HL-60 (cell line): ENCODE data around the gene CMTM1.

ENCODE experiments used
- DNase-seq, 2 experiments: peaks; one replicate each; pipeline ENCODE4 v3.0.0-alpha.2; 2010 to 2020; ENCODE audit warnings: low read depth in 1 of 2, low spot score in 1 of 2
- H3K27ac ChIP-seq: fragments of 250-450 bp; sonication (Bioruptor Pico); replicated peaks from 2 replicates; pipeline ENCODE4 v1.5.1; 2020; ENCODE audit warnings: mild to moderate bottlenecking, moderate library complexity
- H3K27me3 ChIP-seq: fragments of 250-450 bp; sonication (Bioruptor Pico); 2 replicates; pipeline ENCODE4 v1.5.1; 2021; ENCODE audit warnings: mild to moderate bottlenecking, moderate library complexity; ENCODE audit not compliant: insufficient read depth, poor library complexity, severe bottlenecking
- H3K4me3 ChIP-seq: replicated peaks from 2 replicates; pipeline ENCODE4 v1.5.1; 2011; ENCODE audit warnings: mild to moderate bottlenecking, control low read depth, low read length; ENCODE audit not compliant: insufficient read depth
- CTCF ChIP-seq: IDR thresholded peaks from one replicate; pipeline ENCODE4 v1.5.1; 2011; ENCODE audit warnings: low read length, control low read depth, inconsistent platforms; ENCODE audit not compliant: insufficient read depth
- GABPA ChIP-seq: IDR thresholded peaks from 2 replicates; pipeline ENCODE4 v1.6.1; 2012; ENCODE audit warnings: low read depth
- POLR2AphosphoS5 ChIP-seq: IDR thresholded peaks from 2 replicates; pipeline ENCODE4 v1.6.1; 2012; ENCODE audit warnings: low read depth
- REST ChIP-seq: IDR thresholded peaks from 2 replicates; pipeline ENCODE4 v1.6.1; 2012; ENCODE audit warnings: low read depth; ENCODE audit not compliant: insufficient replicate concordance
- SPI1 ChIP-seq: IDR thresholded peaks from 2 replicates; pipeline ENCODE4 v1.6.1; 2012; ENCODE audit warnings: low read depth, mild to moderate bottlenecking, borderline replicate concordance

CMTM1 gene

GRCh38 chr16:66553223-66553622, 13.0 kb upstream of the CMTM1 start:
- no peak for DNase-seq
- Histone ChIP-seq H3K4me3 (peak overlapping the region; percentile 65), H3K27me3 (no peaks in the 10 kb centered on the region), H3K27ac (peak overlapping the region; percentile 86)
- TF ChIP-seq SPI1 (peak; percentile 31; the same call in 1 of the 2 replicates), POLR2AphosphoS5 (no peak), REST (no peak)

- Histone ChIP-seq H3K4me3 (peak overlapping the region; percentile 65), H3K27ac (no peak overlapping the region), H3K27me3 (no peaks in the 10 kb centered on the region)
- no peak for DNase-seq
- no peak for TF ChIP-seq REST
- no peak for TF ChIP-seq CTCF
- TF ChIP-seq POLR2AphosphoS5: no peak
- no peak for TF ChIP-seq GABPA
- no peak for TF ChIP-seq SPI1
Measured at GRCh38 chr16:66554021-66554420, 12.2 kb upstream of the CMTM1 start.

GRCh38 chr16:66554495-66554894, 11.7 kb upstream of the CMTM1 start:
- Histone ChIP-seq H3K4me3 (peak overlapping the region; percentile 65; the same call in 1 of the 2 replicates), H3K27ac (no peak overlapping the region), H3K27me3 (no peaks in the 10 kb centered on the region)
- TF ChIP-seq SPI1: no peak
- DNase-seq: no peak

GRCh38 chr16:66560107-66560506, 6.1 kb upstream of the CMTM1 start:
- H3K27ac ChIP-seq: no peak overlapping the region
- DNase-seq: no peak
- H3K4me3 ChIP-seq: no peak overlapping the region
- no peaks in the 10 kb centered on the region for H3K27me3 ChIP-seq
- TF ChIP-seq POLR2AphosphoS5 (no peak), CTCF (no peak), REST (no peak), GABPA (no peak)
